Measurements from ENCODE around the gene FADS1.

The FADS1 gene

DNA sequence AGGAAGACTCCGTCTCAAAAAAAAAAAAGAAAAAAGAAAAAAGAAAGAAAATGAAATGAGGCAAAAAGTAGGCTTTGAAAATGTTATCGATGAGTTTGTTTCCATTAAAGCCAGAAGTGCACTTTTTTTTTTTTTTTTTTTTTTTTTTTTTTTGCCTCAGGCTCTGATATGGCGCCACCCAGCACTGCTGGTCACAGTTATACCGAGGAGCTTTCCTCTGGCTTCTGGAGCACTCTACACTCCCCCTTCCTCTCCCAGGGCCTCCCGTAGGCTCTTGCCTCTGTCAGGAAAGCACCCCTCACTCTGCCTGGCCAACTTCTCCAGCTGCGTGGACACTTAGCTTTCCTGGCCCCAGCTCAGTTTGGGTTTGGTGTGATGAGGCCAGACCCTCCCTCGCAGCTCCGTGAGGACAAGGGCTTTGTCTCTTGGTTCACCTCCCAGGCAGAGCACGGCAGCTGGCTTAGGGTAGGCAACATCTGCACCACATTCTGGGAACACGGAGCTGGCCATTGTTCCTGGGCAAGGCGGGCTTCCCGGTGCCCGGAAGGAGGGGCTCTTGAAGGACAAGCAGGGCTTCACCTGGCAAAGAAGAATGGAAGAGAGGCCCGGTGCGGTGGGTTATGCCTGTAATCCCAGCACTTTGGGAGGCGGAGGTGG lies 28.2 kb upstream of the FADS1 start:
- in situ Hi-C loops (cut with HindIII; ENCODE audit: low sequenced_read_pairs) = no loop called here
- no peak for DNase-seq (ENCODE audit: low read depth, low spot score)
- TF ChIP-seq, protein P1, sequence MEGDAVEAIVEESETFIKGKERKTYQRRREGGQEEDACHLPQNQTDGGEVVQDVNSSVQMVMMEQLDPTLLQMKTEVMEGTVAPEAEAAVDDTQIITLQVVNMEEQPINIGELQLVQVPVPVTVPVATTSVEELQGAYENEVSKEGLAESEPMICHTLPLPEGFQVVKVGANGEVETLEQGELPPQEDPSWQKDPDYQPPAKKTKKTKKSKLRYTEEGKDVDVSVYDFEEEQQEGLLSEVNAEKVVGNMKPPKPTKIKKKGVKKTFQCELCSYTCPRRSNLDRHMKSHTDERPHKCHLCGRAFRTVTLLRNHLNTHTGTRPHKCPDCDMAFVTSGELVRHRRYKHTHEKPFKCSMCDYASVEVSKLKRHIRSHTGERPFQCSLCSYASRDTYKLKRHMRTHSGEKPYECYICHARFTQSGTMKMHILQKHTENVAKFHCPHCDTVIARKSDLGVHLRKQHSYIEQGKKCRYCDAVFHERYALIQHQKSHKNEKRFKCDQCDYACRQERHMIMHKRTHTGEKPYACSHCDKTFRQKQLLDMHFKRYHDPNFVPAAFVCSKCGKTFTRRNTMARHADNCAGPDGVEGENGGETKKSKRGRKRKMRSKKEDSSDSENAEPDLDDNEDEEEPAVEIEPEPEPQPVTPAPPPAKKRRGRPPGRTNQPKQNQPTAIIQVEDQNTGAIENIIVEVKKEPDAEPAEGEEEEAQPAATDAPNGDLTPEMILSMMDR (IDR thresholded peaks at IDR 0.05; ENCODE audit: low read depth, low read length) = no peak
- H3K4me3 ChIP-seq (ENCODE audit: low read depth, low read length) = no peak overlapping the region

DNA sequence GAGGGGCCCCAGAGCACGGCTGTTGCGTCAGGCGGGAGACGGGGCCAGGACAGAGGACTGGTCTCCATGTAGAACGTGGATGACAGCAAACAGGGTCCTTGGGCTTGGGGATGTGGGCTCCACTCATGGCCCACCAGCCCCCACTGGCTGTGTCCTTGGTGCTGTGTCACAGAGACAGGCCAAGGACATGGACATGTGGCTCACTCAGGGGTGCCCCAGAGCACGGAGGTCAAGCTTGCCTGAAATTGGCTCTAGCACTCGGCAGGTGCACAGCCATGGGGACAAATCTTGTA lies 25.7 kb upstream of the FADS1 start:
- no peak for DNase-seq (ENCODE audit: low read depth, low spot score)
- no peak overlapping the region for H3K4me3 ChIP-seq (ENCODE audit: low read depth, low read length)
- TF ChIP-seq, protein P1 (IDR thresholded peaks at IDR 0.05; ENCODE audit: low read depth, low read length) = no peak
- in situ Hi-C loops (cut with HindIII; ENCODE audit: low sequenced_read_pairs) = no loop called here

DNA sequence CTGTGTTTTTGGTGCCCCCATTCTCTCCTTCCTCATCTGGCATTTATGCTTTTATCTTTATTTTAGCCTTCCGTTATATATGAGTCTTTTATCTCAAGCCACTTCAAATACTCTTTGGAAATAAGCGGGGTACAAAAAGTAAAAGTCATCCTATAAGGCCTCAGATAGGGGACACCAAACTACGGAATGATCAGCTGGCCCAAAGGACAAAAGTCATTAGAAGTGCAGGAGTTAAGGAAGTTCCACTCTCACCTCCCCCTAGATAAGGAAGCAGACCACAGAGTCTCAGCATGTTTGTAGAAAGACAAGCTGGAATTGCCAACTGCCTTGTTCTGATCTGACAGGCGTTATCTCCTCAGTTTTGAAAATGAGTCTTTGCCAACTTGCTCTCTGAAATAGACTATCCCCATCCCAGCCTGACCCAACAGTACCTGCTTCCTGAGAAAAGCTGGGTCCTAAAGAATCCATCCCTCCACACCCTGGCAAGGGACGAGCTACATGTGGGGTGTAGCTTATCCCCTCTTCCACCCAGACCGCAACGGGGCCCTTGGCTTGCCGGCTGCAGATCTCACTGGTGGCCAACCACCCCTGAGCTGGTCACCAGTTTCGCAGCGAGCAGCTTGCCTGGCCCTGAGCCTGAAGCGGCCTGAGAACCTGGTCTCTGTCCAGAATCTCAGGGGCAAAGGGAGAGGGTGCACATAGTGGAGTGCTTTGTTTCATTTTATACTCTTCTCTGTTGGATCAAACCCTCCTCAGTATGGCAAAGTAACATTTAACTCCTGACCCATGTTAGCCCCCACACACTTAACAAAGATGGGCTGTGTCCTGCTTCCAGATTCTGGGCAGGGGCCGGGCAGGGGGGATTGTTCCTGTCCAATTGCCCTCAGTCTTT lies 25.1 kb upstream of the FADS1 start:
- TF ChIP-seq, protein P1 (IDR thresholded peaks at IDR 0.05; ENCODE audit: low read depth, low read length) = no peak
- in situ Hi-C loops (cut with HindIII; ENCODE audit: low sequenced_read_pairs) = no loop called here

DNA sequence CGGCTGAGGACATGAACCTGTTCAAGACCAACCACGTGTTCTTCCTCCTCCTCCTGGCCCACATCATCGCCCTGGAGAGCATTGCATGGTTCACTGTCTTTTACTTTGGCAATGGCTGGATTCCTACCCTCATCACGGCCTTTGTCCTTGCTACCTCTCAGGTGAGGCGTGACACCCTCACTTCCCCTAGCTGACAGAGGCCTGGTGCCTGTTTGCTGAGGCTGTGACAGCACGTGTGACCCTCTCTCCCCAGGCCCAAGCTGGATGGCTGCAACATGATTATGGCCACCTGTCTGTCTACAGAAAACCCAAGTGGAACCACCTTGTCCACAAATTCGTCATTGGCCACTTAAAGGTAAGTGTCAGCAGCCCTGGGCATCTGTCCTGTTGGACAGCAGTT lies 23.6 kb upstream of the FADS1 start:
- no peak overlapping the region for H3K4me3 ChIP-seq (ENCODE audit: low read depth, low read length)
- in situ Hi-C loops (cut with HindIII; ENCODE audit: low sequenced_read_pairs) = no loop called here
- TF ChIP-seq, protein P1 (IDR thresholded peaks at IDR 0.05; ENCODE audit: low read depth, low read length) = no peak
- DNase-seq (ENCODE audit: low read depth, low spot score) = no peak

More for the DNA sequence above, 25.1 kb upstream of the FADS1 start:
- no peak overlapping the region for H3K4me3 ChIP-seq (ENCODE audit: low read depth, low read length)
- no peak for DNase-seq (ENCODE audit: low read depth, low spot score)

DNA sequence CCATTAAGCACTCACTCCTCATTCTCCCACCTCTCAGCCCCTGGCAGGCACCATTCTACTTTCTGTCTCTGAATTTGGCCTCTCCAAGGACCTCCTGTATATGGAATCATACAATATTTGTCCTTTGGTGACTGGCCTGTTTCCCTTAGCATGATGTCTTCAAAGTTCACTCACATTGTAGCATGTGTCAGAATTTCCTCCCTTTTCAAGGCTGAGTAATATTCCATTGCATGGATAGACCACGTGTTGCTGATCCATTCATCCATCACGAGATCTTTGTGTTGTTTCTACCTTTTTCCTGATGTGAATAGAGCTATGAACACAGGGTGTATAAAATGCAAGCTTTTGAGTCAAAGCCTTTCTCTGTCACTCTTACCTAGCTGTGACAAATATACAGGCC lies 22.9 kb upstream of the FADS1 start:
- no peak for DNase-seq (ENCODE audit: low read depth, low spot score)
- TF ChIP-seq, protein P1 (IDR thresholded peaks at IDR 0.05; ENCODE audit: low read depth, low read length) = no peak
- in situ Hi-C loops (cut with HindIII; ENCODE audit: low sequenced_read_pairs) = no loop called here
- no peak overlapping the region for H3K4me3 ChIP-seq (ENCODE audit: low read depth, low read length)

DNA sequence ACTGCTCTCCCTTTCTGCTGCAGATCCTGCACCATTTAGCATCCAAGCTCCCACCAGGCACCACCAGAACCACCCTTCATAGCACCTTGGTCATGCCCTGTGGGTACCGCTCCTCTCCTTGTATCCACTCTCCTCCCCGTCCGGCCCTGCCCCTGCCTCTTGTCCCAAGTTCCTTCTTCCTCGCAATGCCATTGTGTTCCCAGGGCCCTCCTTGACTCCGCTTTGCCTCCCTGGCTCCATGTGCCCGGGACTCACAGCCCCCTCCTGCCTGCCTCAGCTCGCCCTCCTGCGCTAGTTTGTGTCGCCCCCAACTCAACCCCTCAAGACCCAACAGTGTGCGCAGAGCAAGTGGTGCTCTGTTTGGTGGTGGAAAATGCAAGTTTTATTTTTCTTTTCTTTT lies 22.1 kb upstream of the FADS1 start:
- DNase-seq (ENCODE audit: low read depth, low spot score) = no peak
- in situ Hi-C loops (cut with HindIII; ENCODE audit: low sequenced_read_pairs) = no loop called here
- H3K4me3 ChIP-seq (ENCODE audit: low read depth, low read length) = no peak overlapping the region
- TF ChIP-seq, protein P1 (IDR thresholded peaks at IDR 0.05; ENCODE audit: low read depth, low read length) = no peak
